K562 (cell line): ENCODE data around the gene MGAT4B. TPM values are rescaled to one million over a fixed set of nuclear protein-coding genes. Genes with fewer than 3 reads are reported as not detected.

ENCODE experiments used
- ATAC-seq: fragments of 200-7000 bp; cut with Tn5 transposase; 3 replicates; pipeline ENCODE4 v1.9.1; 2020; ENCODE audit warnings: moderate library complexity
- BruUV-seq: library from RNA; stranded (reverse); fragments of 400-500 nt; replicated peaks from 2 replicates; lab custom pipeline; 2021; lab: Mats Ljungman, UMichigan
- CTCF ChIA-PET: fragments of 300-600 bp; formaldehyde crosslinking; extraction: SDS; loops from one replicate; lab custom pipeline; 2021; ENCODE audit warnings: low intra/inter-chr PET ratio; lab: Yijun Ruan, JAX
- POLR2A ChIA-PET: fragments of 300-600, 350-650 bp; sonication (Branson Sonifier 250); formaldehyde crosslinking; extraction: SDS; loops from one replicate; lab custom pipeline; 2021; ENCODE audit warnings: antibody characterized with exemption, inconsistent platforms; lab: Yijun Ruan, JAX
- DNase-seq, 4 experiments: peaks; one replicate each; pipeline versions ENCODE4 v3.0.0 to v3.0.0-alpha.2; 2011 to 2018; ENCODE audit warnings: low spot score in 3 of 4, mixed read lengths in 3 of 4; ENCODE audit errors: extremely low read depth in 1 of 4
- FAIRE-seq: peaks from 2 replicates; lab custom pipeline; 2011; peaks lifted over from hg19 to GRCh38; lab: Jason Lieb, UNC
- H2AFZ ChIP-seq: 2 replicates; pipeline ENCODE4 v1.6.0; 2011; ENCODE audit warnings: low read depth, low read length, control low read depth, inconsistent platforms
- H3K27ac ChIP-seq: fragments of 200-600 bp; 3 replicates; pipeline ENCODE4 v1.8.0; 2011; ENCODE audit warnings: low read depth, mild to moderate bottlenecking, control low read depth, inconsistent platforms, low read length, moderate library complexity, mixed read lengths; ENCODE audit errors: extremely low read depth
- H3K27me3 ChIP-seq, 2 experiments: fragments of 300-600 bp in 1 of 2; 2 replicates in 1 of 2; 3 replicates in 1 of 2; pipeline versions ENCODE4 v1.6.0 to v1.8.0; 2011; ENCODE audit warnings: inconsistent platforms in 2 of 2, low read length in 2 of 2, mild to moderate bottlenecking in 1 of 2, mixed read lengths in 1 of 2, moderate library complexity in 1 of 2; ENCODE audit not compliant: control insufficient read depth in 2 of 2, insufficient read depth in 2 of 2
- H3K36me3 ChIP-seq: fragments of 300-600 bp; 3 replicates; pipeline ENCODE4 v1.8.0; 2011; ENCODE audit warnings: mild to moderate bottlenecking, low read length, inconsistent platforms; ENCODE audit not compliant: control insufficient read depth, insufficient read depth
- H3K4me1 ChIP-seq, 2 experiments: fragments of 200-600 bp in 1 of 2; replicated peaks in 1 of 2; 2 replicates in 1 of 2; 3 replicates in 1 of 2; pipeline versions ENCODE4 v1.5.1 to v1.8.0; 2011; ENCODE audit warnings: inconsistent platforms in 2 of 2, low read length in 2 of 2, mild to moderate bottlenecking in 1 of 2, mixed read lengths in 1 of 2, moderate library complexity in 1 of 2; ENCODE audit not compliant: control insufficient read depth in 2 of 2, insufficient read depth in 2 of 2
- H3K4me2 ChIP-seq: 2 replicates; pipeline ENCODE4 v1.6.1; 2011; ENCODE audit warnings: low read length, control low read depth, inconsistent platforms, mixed read lengths; ENCODE audit not compliant: insufficient read depth
- H3K4me3 ChIP-seq: fragments of 200-600 bp; sonication (generic), shearing (Covaris generic); 2 replicates; pipeline ENCODE4 v1.5.1; 2016; ENCODE audit warnings: control low read depth, inconsistent platforms
- H3K79me2 ChIP-seq: fragments of 200-600 bp; 3 replicates; pipeline ENCODE4 v1.8.0; 2011; ENCODE audit warnings: low read length, inconsistent platforms; ENCODE audit not compliant: control insufficient read depth, insufficient read depth
- H3K9ac ChIP-seq, 2 experiments: 2 replicates each; pipeline versions ENCODE4 v1.6.0 to v1.6.1; 2011; ENCODE audit warnings: low read depth in 2 of 2, low read length in 2 of 2, control low read depth in 1 of 2, inconsistent platforms in 1 of 2, mild to moderate bottlenecking in 1 of 2, mixed read lengths in 1 of 2; ENCODE audit not compliant: insufficient read depth in 1 of 2
- H3K9me1 ChIP-seq: one replicate; pipeline ENCODE4 v1.6.0; 2011; ENCODE audit warnings: inconsistent platforms, mild to moderate bottlenecking, low read length, moderate library complexity; ENCODE audit not compliant: control insufficient read depth, insufficient read depth
- H3K9me3 ChIP-seq: replicated peaks from 2 replicates; pipeline ENCODE4 v1.5.1; 2011; ENCODE audit warnings: low read depth, low read length, inconsistent platforms; ENCODE audit not compliant: control insufficient read depth, insufficient read depth
- H4K20me1 ChIP-seq: replicated peaks from 2 replicates; pipeline ENCODE4 v1.6.1; 2011; ENCODE audit warnings: low read length, inconsistent platforms, mixed read lengths; ENCODE audit not compliant: control insufficient read depth, insufficient read depth
- BHLHE40 ChIP-seq: IDR thresholded peaks from 2 replicates; pipeline ENCODE4 v1.6.1; 2011; ENCODE audit warnings: low read length, improper control_type of control experiment
- C11orf30 ChIP-seq: fragments of 450-650 bp; IDR thresholded peaks from 2 replicates; pipeline ENCODE4 v1.6.1; 2016; ENCODE audit warnings: low read depth, mild to moderate bottlenecking
- GTF2A2 ChIP-seq: IDR thresholded peaks from 2 replicates; pipeline ENCODE4 v1.6.1; 2016; ENCODE audit warnings: mild to moderate bottlenecking, missing genetic modification characterization, missing compliant biosample characterization
- MIER1 ChIP-seq: fragments of 450-650 bp; IDR thresholded peaks from 2 replicates; pipeline ENCODE4 v1.6.1; 2016; ENCODE audit warnings: antibody characterized with exemption, mild to moderate bottlenecking, low read depth
- NFIX ChIP-seq: fragments of 250-450 bp; sonication (Bioruptor Pico); IDR thresholded peaks from 2 replicates; pipeline ENCODE4 v1.4.0; 2020; ENCODE audit warnings: low read depth, mild to moderate bottlenecking, moderate library complexity
- NR2C2 ChIP-seq, 2 experiments: fragments of 200-800 bp in 1 of 2; sonication (Bioruptor generic) in 1 of 2; sonication (generic) in 1 of 2; formaldehyde crosslinking in 1 of 2; IDR thresholded peaks; 2 replicates each; pipeline versions ENCODE4 v1.6.1 to v1.8.0; 2016 to 2022; ENCODE audit warnings: mild to moderate bottlenecking in 1 of 2, missing compliant biosample characterization in 1 of 2, missing genetic modification characterization in 1 of 2, missing genetic modification reagents in 1 of 2
- PRPF4 ChIP-seq: fragments of 200-400 bp; formaldehyde crosslinking; IDR thresholded peaks from one replicate; pipeline ENCODE4 v1.6.1; 2017; ENCODE audit warnings: low read length, low read depth, mild to moderate bottlenecking; ENCODE audit not compliant: insufficient read depth, poor library complexity, severe bottlenecking
- RUNX1 ChIP-seq: sonication (generic); IDR thresholded peaks from 2 replicates; pipeline ENCODE4 v1.6.1; 2016; ENCODE audit warnings: antibody characterized with exemption, low read depth
- SRSF1 ChIP-seq: fragments of 200-400 bp; formaldehyde crosslinking; IDR thresholded peaks from 2 replicates; pipeline ENCODE4 v1.6.1; 2017; ENCODE audit warnings: mild to moderate bottlenecking, low read depth, low read length, moderate library complexity
- TEAD1 ChIP-seq, 2 experiments: fragments of 450-650 bp in 1 of 2; sonication (generic) in 1 of 2; formaldehyde crosslinking; IDR thresholded peaks; 2 replicates each; pipeline versions ENCODE4 v1.4.0 to v1.8.0; 2020 to 2022; ENCODE audit warnings: mild to moderate bottlenecking in 2 of 2, missing genetic modification reagents in 1 of 2
- ZNF12 ChIP-seq: sonication (generic); formaldehyde crosslinking; IDR thresholded peaks from 2 replicates; pipeline ENCODE4 v1.4.0; 2020; ENCODE audit warnings: mild to moderate bottlenecking, missing genetic modification reagents
- ZNF23 ChIP-seq: fragments of 250-450 bp; sonication (Bioruptor Pico); IDR thresholded peaks from 2 replicates; pipeline ENCODE4 v1.4.0; 2020; ENCODE audit warnings: mild to moderate bottlenecking
- ZNF24 ChIP-seq: fragments of 450-650 bp; IDR thresholded peaks from 2 replicates; pipeline ENCODE4 v1.6.1; 2016
- ZNF282 ChIP-seq: sonication (generic); formaldehyde crosslinking; IDR thresholded peaks from 2 replicates; pipeline ENCODE4 v1.8.1; 2023; ENCODE audit warnings: missing genetic modification reagents
- WGBS: fragments of 100-300 bp; shearing (Covaris generic); methylation state at CpG from one replicate; pipeline ENCODE4 v1.1.6; 2016; ENCODE audit warnings: low coverage, mixed read lengths; ENCODE audit not compliant: insufficient coverage; ENCODE audit errors: missing lambda C conversion rate; 5-methylcytosine and 5-hydroxymethylcytosine counted together
- in situ Hi-C: fragments of 300-500 bp; cut with MboI; formaldehyde crosslinking; loops from 4 replicates; pipeline ENCODE4 v1.15.0; 2018; ENCODE audit warnings: inconsistent platforms, mixed read lengths
- intact Hi-C: fragments of 100-400 bp; cut with micrococcal nuclease; formaldehyde crosslinking; loops from 2 replicates; pipeline ENCODE4 v1.14.2; 2022
- polyA plus RNA-seq, 8 experiments: library from polyadenylated mRNA; depleted of rRNA in 4 of 8; stranded (reverse) in 5 of 8; unstranded in 3 of 8; fragments of >200 nt; fragmentation: Nextera tagmentation in 2 of 8; fragmentation: Illumina TruSeq in 1 of 8; extraction: Ambion mirVana in 2 of 8; extraction: Trizol in 1 of 8; gene quantifications; 2 replicates each; pipeline versions ENCODE4 v1.2.1 to v1.2.3, GENCODE V29; 2011 to 2014; ENCODE audit warnings: inconsistent platforms in 1 of 8, missing spikeins in 1 of 8
- total RNA-seq, 7 experiments: library from RNA; depleted of rRNA in 6 of 7; stranded (reverse); fragments of >200 nt in 6 of 7; fragmentation: Illumina TruSeq in 2 of 7; extraction: Trizol in 2 of 7; gene quantifications; 2 replicates each; pipeline versions ENCODE4 v1.2.1 to v1.2.3, GENCODE V29; 2011 to 2021; ENCODE audit warnings: low replicate concordance in 1 of 7
- TF ChIP-seq, protein P1 (sequence below): fragments of 250-450 bp; sonication (Bioruptor Pico); IDR thresholded peaks from 2 replicates; pipeline ENCODE4 v1.5.0; 2021
- TF ChIP-seq, protein P2 (sequence below): fragments of 250-450 bp; sonication (Bioruptor Pico); IDR thresholded peaks from 2 replicates; pipeline ENCODE4 v1.8.0; 2022; ENCODE audit warnings: inconsistent platforms, mild to moderate bottlenecking, moderate library complexity, borderline replicate concordance
- TF ChIP-seq, protein P3 (sequence below): sonication (generic); formaldehyde crosslinking; IDR thresholded peaks from 2 replicates; pipeline ENCODE4 v1.8.0; 2022; ENCODE audit warnings: mild to moderate bottlenecking, missing genetic modification reagents, borderline replicate concordance

MGAT4B gene
- total and polyA plus RNA-seq, 9 of the 15 experiments (the other 6 are each of a cell fraction or from before 2014, with no cell fraction given): 0.34 to 133 (median 75.4) TPM

DNA sequence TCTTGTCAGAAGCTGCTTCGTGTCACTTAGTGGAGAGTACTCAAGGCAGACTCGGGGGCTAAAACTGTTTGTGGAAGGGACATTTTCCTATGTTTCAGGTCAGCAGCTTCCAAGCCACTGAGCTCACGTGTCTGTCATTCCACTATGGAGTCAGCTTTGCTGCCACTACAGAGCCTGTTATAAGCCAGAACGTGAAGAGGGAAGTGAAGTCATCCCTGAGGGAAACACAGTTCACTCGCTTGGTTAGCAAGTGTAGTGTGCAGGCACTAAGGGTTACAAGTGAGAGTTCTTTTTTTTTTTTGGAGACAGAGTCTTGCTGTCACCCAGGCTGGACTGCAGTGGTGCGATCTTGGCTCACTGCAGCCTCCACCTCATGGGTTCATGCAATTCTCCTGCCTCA is 37.4 kb downstream of the MGAT4B start:
- no peak for ATAC-seq
- no TSS peak for BruUV-seq
- Histone ChIP-seq H3K27ac (no peak overlapping the region), H3K79me2 (peaks cover 36% of the 10 kb centered on the region), H3K4me2 (no peak overlapping the region), H3K27me3 (no peaks in the 10 kb centered on the region), H4K20me1 (peaks cover 20% of the 10 kb centered on the region), H3K4me1 (peaks cover 21% of the 10 kb centered on the region in 2 experiments), H3K9me1 (peaks cover 8% of the 10 kb centered on the region), H3K4me3 (no peak overlapping the region), H3K36me3 (peaks cover 90% of the 10 kb centered on the region), H3K9ac (no peak overlapping the region), H2AFZ (no peak overlapping the region), H3K9me3 (no peaks in the 10 kb centered on the region)
- ChIA-PET CTCF (no interaction called here), POLR2A (interaction anchor here (0.7 kb wide), 1 partner anchor 29 kb away, joined by 3 read pairs; no protein-coding TSS in a partner anchor)
- no peak for TF ChIP-seq ZNF12
- no peak for TF ChIP-seq MIER1
- no peak for TF ChIP-seq GTF2A2
- TF ChIP-seq, protein P1, sequence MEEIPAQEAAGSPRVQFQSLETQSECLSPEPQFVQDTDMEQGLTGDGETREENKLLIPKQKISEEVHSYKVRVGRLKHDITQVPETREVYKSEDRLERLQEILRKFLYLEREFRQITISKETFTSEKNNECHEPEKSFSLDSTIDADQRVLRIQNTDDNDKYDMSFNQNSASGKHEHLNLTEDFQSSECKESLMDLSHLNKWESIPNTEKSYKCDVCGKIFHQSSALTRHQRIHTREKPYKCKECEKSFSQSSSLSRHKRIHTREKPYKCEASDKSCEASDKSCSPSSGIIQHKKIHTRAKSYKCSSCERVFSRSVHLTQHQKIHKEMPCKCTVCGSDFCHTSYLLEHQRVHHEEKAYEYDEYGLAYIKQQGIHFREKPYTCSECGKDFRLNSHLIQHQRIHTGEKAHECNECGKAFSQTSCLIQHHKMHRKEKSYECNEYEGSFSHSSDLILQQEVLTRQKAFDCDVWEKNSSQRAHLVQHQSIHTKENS (CRISPR knock-in tag): no peak
- TF ChIP-seq ZNF23 (CRISPR knock-in tag): no peak
- TF ChIP-seq BHLHE40: no peak
- TF ChIP-seq C11orf30: no peak
- no peak for TF ChIP-seq NR2C2 (CRISPR knock-in tag; IDR thresholded peaks at IDR 0.05)
- TF ChIP-seq NR2C2 (tag; IDR thresholded peaks at IDR 0.05): no peak
- TF ChIP-seq, protein P2, sequence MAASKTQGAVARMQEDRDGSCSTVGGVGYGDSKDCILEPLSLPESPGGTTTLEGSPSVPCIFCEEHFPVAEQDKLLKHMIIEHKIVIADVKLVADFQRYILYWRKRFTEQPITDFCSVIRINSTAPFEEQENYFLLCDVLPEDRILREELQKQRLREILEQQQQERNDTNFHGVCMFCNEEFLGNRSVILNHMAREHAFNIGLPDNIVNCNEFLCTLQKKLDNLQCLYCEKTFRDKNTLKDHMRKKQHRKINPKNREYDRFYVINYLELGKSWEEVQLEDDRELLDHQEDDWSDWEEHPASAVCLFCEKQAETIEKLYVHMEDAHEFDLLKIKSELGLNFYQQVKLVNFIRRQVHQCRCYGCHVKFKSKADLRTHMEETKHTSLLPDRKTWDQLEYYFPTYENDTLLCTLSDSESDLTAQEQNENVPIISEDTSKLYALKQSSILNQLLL: no peak
- no peak for TF ChIP-seq ZNF24
- no peak for TF ChIP-seq NFIX (CRISPR knock-in tag)
- TF ChIP-seq PRPF4: no peak
- TF ChIP-seq RUNX1: no peak
- no peak for TF ChIP-seq SRSF1
- no peak for TF ChIP-seq ZNF282
- TF ChIP-seq, protein P3, sequence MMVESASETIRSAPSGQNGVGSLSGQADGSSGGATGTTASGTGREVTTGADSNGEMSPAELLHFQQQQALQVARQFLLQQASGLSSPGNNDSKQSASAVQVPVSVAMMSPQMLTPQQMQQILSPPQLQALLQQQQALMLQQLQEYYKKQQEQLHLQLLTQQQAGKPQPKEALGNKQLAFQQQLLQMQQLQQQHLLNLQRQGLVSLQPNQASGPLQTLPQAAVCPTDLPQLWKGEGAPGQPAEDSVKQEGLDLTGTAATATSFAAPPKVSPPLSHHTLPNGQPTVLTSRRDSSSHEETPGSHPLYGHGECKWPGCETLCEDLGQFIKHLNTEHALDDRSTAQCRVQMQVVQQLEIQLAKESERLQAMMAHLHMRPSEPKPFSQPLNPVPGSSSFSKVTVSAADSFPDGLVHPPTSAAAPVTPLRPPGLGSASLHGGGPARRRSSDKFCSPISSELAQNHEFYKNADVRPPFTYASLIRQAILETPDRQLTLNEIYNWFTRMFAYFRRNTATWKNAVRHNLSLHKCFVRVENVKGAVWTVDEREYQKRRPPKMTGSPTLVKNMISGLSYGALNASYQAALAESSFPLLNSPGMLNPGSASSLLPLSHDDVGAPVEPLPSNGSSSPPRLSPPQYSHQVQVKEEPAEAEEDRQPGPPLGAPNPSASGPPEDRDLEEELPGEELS (CRISPR knock-in tag): no peak
- no peak for TF ChIP-seq TEAD1 (CRISPR knock-in tag; IDR thresholded peaks at IDR 0.05)
- FAIRE-seq: no peak
- DNase-seq: no peak
- 92% methylated on average over 6 of the region's 6 CpGs for WGBS
- intact Hi-C loops (loop anchor here (5.0 kb wide), 1 partner anchor 38 kb away; the partner anchor contains the start of gene MGAT4B), in situ Hi-C loops (no loop called here)
